Umbilical cord (tissue), 2 donors: Measurements from ENCODE around the gene MRTFA. TPM values are rescaled to one million over a fixed set of nuclear protein-coding genes. Genes with fewer than 3 reads are reported as not detected.
"Not testable (repeated sequence)": the region's sequence is repeated elsewhere in the genome, so short reads cannot be mapped to it uniquely, and the experiment has no call there.

Experiments
- DNase-seq: peaks from one replicate; pipeline ENCODE4 v3.0.0-alpha.2; 2015; ENCODE audit warnings: low spot score
- total RNA-seq: library from RNA; depleted of rRNA; stranded (reverse); fragments of >200 nt; gene quantifications from one replicate; pipeline ENCODE4 v1.2.3, GENCODE V29; 2014; ENCODE audit warnings: low replicate concordance; ENCODE audit not compliant: insufficient read depth

The MRTFA gene
- total RNA-seq, 1 donor from 2014 or later: 85.2 TPM

DNA sequence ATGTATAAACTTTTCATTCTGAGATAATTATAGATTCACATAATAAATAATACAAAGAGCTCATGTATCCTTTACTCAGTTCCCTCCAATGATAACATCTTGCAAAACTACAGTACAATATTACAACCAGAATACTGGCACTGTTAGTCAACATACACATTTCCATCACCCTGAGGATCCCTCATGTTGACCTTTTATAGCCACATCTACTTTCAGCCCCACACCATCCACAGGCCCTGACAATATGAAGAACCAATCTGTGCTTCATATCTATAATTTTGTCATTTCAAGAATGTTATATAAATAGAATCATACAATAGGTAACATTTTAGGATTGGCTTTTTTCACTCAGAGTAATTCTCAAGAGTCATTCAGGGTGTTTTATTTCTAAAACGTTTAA lies 115.5 kb downstream of the MRTFA start:
- no peak for DNase-seq

- DNase-seq: no peak
These were observed 116.0 kb downstream of the MRTFA start for GRCh38 chr22:40520562-40520961.

- no peak for DNase-seq
These were observed 116.6 kb downstream of the MRTFA start for GRCh38 chr22:40519948-40520331.

GRCh38 chr22:40519284-40519947 lies 117.1 kb downstream of the MRTFA start:
- no peak for DNase-seq

- no peak for DNase-seq
These were observed 117.7 kb downstream of the MRTFA start for GRCh38 chr22:40518840-40519239.

- DNase-seq: no peak
These were observed 118.9 kb downstream of the MRTFA start for GRCh38 chr22:40517631-40518030.

DNA sequence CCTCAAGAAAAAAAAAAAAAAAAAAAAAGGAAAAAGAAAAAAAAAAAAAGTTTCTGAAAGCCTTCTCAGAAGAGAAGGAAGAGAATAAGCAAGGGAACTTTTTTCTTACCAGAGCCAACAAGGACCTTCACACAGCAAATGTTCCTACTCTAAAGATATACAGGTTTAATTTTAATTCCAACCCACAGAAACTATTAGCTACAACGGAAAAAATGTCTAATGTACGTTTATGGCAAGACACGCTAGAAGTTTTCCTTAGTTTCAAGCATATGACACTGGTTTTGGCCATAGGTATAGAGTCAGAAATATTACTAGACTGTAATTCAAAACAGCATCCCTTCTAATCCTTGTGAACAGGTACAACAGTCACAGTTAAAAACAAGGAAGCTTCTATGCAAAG lies 120.1 kb downstream of the MRTFA start:
- peak; percentile 10 for DNase-seq

- DNase-seq: peak; percentile 88
These were observed 123.9 kb downstream of the MRTFA start for GRCh38 chr22:40512426-40513136.

- DNase-seq: no peak
These were observed 124.9 kb downstream of the MRTFA start for GRCh38 chr22:40511604-40512003.

- peak; percentile 5 for DNase-seq
These were observed 125.7 kb downstream of the MRTFA start for GRCh38 chr22:40510631-40511364.

DNA sequence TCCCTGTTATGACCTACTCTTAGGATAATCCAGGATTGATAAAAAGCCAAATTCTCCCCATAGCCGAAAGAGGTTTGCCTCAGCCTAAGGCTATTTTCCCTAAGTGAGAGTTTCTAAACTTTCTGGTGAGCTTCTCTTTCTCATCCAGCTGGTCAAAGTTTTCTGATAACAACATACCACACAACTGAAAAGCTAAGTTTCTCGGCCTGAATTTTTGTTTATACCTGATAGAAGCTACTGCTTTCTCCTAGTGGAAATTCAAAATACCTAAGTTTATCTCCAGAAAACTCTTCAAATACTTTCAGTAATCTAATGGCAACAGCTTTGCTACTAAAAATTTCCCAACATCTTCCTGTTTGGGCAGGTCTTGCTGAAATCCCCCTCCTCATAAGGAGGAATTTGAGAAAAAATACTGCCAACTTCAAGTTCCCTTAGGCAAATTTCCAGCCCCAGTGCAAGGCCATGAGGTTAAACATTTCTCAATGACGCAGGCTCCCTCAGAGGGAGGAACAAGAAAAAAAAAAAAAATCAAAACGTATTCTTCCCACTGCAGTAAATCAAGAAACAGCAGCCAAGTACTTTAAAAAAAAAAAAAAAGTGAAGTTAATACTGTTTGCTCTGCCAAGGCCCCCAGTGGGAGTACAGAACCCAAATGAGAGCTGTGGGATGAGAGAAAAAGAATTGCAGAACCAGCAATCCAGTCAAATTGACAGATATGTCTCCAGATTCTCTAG lies 127.0 kb downstream of the MRTFA start:
- peak; percentile 93 for DNase-seq

GRCh38 chr22:40508046-40508445 lies 128.5 kb downstream of the MRTFA start:
- not testable (repeated sequence) for DNase-seq

DNA sequence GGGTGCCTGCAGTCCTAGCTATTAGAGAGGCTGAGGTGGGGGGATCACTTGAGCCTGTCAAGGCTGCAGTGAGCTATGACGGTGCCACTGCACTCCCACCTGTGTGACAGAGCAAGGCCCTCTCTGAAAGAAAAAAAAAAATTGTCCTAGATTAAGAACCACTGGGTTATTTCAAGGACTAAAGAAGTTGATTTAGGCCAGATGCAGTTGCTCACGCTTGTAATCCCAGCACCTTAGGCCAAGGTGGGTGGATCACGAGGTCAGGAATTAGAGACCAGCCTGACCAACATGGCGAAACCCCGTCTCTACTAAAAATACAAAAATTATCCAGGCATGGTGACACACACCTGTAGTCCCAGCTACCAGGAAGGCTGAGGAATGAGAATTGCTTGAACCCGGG lies 129.0 kb downstream of the MRTFA start:
- no peak for DNase-seq

GRCh38 chr22:40506762-40507161 lies 129.8 kb downstream of the MRTFA start:
- DNase-seq: no peak

GRCh38 chr22:40504285-40505249 lies 132.0 kb downstream of the MRTFA start:
- no peak for DNase-seq

DNA sequence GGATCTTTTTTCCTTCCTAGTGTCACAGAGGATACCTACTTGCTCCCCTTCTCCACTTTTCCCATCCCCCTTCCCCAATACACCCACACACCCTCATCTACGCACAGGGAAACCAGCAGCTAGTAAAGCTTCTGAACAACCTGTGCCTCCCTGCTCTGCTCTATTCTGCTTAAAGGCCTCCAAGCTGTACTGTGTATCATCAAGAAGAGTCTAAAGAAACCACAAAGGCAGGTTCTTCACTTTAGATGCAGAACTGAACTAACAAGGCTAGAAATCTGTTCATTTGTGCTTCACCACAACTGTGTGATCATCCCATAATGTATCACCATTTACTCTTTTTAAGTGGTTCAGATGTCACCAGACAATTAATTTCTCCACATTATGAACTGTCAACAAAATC lies 133.6 kb downstream of the MRTFA start:
- DNase-seq: no peak

DNA sequence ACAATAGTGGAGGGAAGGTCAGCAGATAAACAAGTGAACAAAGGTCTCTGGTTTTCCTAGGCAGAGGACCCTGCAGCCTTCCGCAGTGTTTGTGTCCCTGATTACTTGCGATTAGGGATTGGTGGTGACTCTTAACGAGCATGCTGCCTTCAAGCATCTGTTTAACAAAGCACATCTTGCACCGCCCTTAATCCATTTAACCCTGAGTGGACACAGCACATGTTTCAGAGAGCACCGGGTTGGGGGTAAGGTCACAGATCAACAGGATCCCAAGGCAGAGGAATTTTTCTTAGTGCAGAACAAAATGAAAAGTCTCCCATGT lies 136.1 kb downstream of the MRTFA start:
- DNase-seq: not testable (repeated sequence)

- peak; percentile 92 for DNase-seq
These were observed 137.3 kb downstream of the MRTFA start for GRCh38 chr22:40499209-40499623.

DNA sequence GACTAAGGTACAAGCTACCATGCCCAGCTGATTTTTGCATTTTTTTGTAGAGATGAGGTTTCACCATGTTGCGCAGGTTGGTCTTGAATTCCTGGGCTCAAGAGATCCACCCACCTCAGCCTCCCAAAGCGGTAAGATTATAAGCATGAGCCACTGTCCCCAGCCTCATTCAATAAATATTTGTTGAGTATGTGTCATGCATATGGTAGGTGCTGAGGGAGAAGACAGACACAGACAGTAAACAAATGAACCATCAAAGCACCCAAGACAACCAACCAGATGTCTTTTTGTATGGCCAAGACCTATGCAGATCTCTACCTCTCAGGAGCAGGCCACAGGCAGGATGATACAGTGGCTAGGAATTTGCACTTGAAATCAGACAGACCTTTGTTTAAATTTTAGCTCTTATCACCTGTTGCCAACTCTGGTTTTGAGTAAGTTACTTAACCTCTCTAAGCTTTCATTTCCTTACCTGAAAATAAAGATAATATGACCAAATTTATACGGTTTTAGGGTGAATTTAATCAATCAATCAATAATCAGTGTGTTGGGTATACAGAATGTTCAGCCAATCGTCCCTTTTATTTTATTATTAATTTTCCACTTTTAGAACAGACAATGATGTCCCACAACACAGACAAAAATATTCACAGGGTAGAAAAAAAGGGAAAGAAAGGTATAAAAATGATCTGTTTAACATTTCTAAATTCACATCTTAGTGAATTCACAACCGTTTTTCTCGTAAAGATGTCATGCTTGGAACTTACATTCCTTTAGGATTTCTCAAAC lies 137.9 kb downstream of the MRTFA start:
- peak; percentile 35 for DNase-seq

GRCh38 chr22:40493441-40493840 lies 143.1 kb downstream of the MRTFA start:
- no peak for DNase-seq
